GM18517 (cell line): ENCODE measurements around the gene GABRA6.

ENCODE experiments used
- ATAC-seq: cut with Tn5 transposase; IDR thresholded peaks from one replicate; pipeline ENCODE4 v1.9.1; 2021; ENCODE audit warnings: mild to moderate bottlenecking, moderate library complexity; ENCODE audit not compliant: unreplicated experiment

GABRA6 gene

DNA sequence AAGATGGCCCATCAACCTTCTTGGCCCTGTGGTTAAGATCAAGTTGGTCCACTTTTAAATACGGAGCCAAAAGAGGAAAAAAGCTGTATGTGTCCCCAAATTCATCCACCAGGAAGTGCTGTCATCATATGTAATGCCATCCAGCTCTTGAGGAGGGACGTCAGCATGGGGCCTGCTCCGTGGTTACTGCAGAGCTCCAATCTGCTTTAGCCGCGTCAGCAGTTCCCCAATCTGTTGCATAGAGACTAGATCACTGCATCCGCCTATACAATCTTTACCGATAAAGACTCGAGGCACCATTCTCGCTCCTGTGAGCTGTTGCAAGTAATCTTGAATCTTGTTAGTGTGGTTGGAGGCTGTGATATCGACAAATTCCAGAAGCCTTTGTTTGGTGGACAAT lies 65.7 kb downstream of the GABRA6 start:
- no peak for ATAC-seq
